DMS 273 (cell line): ENCODE measurements around the gene DRC7.

ENCODE experiments used
- DNase-seq: peaks from one replicate; lab custom pipeline; 2025; ENCODE audit not compliant: unreplicated experiment; lab: John Stamatoyannopoulos, UW

The DRC7 gene

GRCh38 chr16:57749101-57749692 is 54.6 kb downstream of the DRC7 start:
- DNase-seq, result no peak

DNA sequence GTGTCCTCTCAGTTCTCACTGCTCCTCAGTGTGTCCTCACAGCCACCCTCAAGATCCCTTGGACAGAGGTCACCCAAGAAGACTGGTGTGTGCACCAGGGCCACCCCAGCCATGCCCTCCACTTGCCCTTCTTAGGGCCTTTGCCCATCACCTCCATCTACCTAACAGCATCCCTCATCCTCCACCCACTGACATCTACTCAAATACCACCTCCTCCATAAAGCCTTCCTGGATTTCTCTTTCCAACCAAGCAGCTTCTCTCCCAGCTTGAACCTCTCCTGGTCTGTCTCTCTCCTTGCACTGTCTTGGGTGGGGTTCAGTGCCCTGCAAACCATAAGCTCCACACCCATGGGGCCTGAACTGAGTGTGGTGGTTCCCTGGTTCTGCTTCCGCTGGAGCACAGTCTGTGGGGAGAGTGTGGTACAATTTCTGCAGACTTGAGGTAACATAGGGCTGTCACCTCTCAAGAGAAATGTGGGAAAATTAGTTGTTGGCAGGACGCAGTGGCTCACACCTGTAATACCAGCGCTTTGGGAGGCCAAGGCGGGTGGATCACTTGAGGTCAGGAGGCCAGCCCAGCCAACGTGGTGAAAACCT is 55.3 kb downstream of the DRC7 start:
- DNase-seq, result no peak

DNA sequence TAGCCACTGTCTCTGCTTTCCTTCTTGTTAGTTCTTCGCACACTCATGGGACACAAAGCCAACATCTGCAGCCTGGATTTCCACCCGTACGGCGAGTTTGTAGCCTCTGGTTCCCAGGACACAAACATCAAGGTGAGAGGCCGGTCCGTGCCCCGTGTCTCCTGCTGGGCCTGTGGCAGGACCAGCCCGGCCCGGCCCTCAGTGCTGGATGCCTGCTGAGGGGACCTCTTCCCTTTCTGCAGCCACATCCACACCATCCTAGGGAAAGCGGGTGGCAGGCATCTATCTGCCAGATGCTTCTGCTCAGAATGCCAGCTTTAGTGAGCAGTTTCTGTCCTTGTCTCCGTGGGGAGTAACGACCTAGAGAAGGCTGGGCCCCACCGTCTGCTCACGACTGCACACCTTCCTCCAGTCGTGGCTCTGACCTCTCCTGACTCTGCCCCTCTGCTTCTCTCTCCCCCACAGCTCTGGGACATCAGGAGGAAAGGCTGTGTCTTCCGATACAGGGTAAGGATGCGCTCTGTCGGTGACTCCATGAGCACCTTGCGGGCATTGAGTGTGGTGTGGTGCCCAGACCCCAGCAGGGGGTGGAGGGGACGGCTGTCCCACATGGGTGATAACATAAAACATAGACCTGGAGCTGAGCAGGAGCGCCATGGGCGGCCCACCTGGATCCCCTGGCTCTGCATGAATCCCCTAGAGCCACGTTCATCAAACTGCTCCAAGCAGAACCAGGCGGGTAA is 56.4 kb downstream of the DRC7 start:
- DNase-seq, result no peak

DNA sequence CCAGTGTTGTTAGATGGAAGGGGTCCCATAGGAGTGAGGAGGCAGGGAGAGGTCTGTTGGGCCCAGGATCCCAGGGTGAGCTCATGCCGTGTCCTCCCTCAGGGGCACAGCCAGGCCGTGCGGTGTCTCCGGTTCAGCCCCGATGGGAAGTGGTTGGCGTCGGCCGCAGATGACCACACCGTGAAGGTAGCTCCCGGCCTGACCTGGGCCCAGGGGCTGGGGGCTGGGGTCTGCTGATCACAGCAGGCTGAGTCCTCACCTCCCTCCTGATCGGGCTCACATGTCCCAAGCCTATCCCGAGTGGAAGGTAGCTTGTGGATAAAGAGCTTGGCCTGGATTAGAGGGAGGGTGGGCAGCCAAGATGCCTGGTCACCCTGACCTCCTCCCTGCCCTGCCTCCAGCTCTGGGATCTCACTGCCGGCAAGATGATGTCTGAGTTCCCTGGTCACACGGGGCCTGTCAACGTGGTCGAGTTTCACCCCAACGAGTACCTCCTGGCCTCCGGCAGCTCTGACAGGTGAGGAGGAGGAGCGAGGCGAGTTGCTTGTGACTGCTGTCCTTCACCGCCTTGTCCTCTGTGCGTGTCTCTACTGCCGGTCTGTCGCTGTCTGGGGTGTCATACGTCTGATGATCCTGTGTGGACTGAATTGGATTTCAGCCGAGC is 57.1 kb downstream of the DRC7 start:
- no peak for DNase-seq

DNA sequence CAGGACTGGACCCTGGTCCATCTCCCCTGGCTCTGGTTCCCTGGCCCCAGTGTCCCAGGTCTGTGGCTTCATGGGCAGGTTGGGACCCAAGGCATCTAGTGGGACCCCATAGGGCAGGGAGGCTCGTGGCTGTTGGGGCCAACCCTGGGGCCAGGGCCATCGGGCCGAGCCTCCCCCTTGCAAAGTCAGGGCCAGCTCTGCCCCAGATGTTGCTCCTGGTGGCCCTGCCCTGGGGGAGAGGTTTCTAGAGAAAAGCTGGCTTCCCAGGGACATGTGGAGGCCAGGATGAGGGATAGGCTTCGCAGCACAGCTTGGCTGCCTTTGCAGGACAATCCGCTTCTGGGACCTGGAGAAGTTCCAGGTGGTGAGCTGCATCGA is 57.6 kb downstream of the DRC7 start:
- no peak for DNase-seq

DNA sequence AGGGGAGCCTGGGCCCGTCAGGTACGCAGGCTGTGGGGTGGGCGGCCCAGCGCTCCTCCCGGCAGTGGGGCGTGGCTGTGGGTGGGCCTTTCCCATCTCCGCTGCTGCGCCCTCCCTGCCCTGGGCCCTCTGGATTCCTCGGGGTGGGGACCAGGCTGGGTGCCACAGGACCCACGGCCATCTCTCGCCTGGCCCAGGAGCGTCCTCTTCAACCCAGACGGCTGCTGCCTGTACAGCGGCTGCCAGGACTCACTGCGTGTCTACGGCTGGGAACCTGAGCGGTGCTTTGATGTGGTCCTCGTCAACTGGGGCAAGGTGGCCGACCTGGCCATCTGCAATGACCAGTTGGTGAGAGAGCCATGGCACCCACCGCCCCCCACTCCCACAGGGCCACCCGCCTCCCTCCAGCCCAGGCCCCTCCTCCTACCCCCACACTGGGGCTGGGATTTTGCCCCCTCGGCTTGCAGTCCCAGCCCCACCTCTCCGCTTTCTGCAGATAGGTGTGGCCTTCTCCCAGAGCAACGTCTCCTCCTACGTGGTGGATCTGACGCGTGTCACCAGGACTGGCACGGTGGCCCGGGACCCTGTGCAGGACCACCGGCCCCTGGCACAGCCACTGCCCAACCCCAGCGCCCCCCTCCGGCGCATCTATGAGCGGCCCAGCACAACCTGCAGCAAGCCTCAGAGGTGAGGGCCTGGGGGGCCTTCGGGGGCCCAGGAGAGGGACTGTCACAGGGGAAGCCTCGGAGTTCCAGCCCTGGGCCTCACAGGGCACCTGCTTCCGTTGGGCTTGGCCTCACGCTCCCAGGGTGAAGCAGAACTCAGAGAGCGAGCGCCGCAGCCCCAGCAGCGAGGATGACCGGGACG is 58.2 kb downstream of the DRC7 start:
- no peak for DNase-seq

- DNase-seq, result no peak
Observed at GRCh38 chr16:57753448-57754353, 59.1 kb downstream of the DRC7 start.

- DNase-seq, result no peak
Observed at GRCh38 chr16:57754354-57755060, 59.9 kb downstream of the DRC7 start.

DNA sequence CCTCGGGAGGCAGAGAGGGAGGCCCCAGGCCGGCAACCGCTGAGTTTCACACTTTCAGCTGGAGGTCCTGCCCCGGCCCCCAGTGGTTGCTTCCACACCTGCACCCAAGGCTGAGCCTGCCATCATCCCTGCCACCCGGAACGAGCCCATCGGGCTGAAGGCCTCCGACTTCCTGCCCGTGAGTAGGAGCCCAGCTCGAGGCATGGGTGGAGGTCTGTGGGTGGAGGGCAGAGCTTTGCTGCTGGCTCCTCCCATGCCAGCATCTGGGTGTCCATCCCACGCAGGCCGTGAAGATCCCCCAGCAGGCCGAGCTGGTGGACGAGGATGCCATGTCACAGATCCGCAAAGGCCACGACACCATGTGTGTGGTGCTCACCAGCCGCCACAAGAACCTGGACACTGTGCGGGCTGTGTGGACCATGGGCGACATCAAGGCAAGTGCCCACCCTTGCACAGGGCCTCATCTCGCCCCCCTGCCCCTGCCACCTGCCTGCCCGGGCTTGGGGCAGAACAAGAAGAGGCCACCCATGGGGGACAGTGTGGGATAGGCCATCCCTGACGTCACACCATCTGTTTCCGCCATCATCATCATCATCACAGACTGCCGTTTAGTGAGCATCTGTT is 60.6 kb downstream of the DRC7 start:
- DNase-seq, result no peak

- no peak for DNase-seq
Observed at GRCh38 chr16:57755726-57756423, 61.3 kb downstream of the DRC7 start.

DNA sequence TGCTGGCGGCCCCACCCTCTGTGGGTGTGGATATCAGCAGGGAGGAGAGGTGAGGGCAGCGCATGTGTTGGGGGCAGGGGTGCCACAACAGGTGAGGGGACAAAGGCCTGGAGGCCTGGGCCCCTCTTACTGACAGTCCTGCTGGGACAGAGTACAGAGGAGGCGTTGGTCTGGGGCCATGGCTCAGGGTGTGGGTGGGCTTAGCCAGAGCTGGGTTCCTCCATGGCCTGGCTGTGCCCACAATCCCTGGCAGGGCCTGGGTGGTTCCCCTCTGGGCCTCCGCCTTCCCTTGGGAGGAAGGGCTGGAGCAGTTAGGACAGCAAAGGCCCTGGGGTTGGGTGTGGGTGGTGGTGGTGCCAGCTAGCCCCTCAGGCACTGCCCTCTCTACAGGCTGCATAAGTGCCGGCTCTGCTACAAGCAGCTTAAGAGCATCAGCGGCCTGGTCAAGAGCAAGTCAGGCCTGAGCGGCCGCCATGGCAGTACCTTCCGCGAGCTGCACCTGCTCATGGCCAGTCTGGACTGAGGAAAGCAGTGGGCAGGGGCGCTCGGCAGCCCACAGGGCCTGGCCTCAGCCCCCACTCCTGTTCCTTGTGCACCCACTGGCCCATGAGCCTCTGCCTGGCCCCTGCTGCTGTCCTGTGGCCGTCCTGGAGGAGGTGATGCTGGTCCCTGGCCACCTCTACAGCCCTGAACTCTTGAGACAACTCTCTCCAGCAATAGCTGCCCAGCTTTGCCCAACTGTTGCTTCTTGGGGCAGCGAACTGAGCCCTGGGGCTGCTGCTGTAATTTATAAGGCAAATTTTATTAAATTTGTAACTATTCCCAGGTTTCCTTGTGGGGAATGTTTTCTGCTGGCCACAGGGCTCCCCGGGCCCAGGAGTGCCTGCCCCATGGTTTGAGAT is 62.1 kb downstream of the DRC7 start:
- no peak for DNase-seq

DNA sequence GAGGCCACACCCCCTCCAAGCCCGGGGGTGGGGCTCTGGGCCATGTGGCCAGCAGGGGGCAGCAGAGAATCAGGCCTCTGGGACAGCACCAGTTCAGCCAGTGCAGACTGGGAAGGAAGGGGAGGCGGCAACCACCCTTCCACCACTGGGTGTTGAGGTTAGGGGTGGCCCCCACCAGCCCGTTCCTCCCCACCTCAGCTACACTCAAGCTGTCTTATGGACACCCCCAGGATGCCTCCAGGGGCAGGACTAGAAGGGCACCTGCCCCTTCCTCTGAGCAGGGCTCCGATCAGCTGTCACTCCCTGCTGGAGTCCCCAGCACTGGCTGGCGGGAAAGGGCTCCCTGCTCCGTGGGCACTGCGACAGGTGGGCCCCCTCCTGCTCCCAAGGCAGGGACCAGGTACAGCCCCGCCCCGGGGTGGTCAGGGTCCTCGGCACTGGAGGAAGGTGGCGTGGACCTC is 62.8 kb downstream of the DRC7 start:
- DNase-seq, result peak; percentile 90

DNA sequence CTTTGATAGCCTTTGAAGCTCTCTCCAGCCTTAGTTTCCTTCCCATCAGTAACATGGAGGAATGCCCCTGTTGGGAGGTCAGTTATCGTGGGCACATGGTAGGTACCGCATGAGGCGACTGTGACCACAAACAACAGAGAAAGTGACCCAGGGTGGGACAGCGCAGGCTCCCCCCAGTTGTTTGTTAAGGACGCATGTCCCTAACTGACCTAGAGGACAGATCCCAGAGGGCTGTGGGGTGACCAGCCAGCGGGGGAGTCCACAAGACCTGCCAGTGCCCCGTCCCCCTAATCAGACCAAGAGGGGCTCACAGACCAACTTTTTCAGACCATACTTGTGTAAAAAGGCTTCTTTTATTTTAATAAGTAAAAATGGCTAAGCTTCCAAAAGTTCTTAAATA is 63.3 kb downstream of the DRC7 start:
- no peak for DNase-seq

GRCh38 chr16:57758331-57759117 is 63.9 kb downstream of the DRC7 start:
- DNase-seq, result no peak

- DNase-seq, result no peak
Observed at GRCh38 chr16:57759131-57759530, 64.5 kb downstream of the DRC7 start.

DNA sequence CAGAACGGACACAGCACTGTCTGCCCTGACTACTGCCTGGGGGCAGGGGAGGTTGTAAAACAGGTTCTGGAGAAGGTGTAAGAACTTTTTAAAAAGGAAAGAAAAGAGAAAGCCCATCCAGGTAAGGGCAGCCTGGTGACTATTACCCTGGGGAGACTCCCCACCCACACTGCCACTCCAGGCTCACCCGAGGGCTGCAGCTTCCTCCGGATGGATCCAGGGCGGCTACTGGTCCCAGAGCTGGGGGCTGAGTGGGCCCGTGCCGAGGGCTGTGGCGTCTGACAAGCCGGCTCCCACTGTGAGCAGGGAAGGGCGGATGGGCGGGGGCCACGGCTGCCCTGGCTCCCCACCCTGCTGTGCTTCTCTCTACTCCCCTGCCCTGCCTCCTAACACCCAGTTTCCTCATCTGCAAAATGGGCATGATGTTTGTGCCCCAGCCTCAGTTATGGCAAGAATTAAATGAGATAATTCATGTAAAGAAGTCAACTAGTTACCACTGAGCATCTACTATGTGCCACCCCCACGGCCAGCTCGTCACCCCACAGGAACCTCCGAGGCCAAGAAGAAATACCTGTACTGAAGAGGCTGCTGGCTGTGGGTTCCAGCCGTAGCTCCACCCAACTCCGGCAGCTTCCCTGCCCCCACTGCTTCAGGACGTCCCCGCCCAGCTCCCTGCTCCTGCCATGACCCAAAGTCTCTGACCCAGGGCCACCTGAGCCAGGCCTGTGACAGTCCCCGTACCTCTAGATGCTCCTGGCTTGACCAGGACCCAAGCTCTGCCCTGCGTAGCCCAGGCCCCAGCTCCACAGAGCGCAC is 65.1 kb downstream of the DRC7 start:
- DNase-seq, result no peak
